Fibroblast of the conjunctiva (primary cell): Measurements from ENCODE around the gene CARHSP1.
"Not testable (repeated sequence)": the region's sequence is repeated elsewhere in the genome, so short reads cannot be mapped to it uniquely, and the experiment has no call there.

ENCODE experiments used
- DNase-seq: peaks from one replicate; pipeline ENCODE4 v3.0.0-alpha.2; 2010; ENCODE audit warnings: low read depth

CARHSP1 gene

GRCh38 chr16:8872071-8872470 is 3.3 kb upstream of the CARHSP1 start:
- DNase-seq: no peak

- DNase-seq: not testable (repeated sequence)
Observed at GRCh38 chr16:8869988-8870241, 1.1 kb upstream of the CARHSP1 start.

GRCh38 chr16:8869212-8869987 is 594 bp upstream of the CARHSP1 start:
- no peak for DNase-seq

- no peak for DNase-seq
Observed at GRCh38 chr16:8867932-8868415, 832 bp downstream of the CARHSP1 start.

GRCh38 chr16:8867216-8867931 is 1.4 kb downstream of the CARHSP1 start:
- DNase-seq: no peak

- no peak for DNase-seq
Observed at GRCh38 chr16:8866884-8867215, 2.0 kb downstream of the CARHSP1 start.

- DNase-seq: no peak
Observed at GRCh38 chr16:8866118-8866883, 2.5 kb downstream of the CARHSP1 start.

GRCh38 chr16:8865145-8865882 is 3.5 kb downstream of the CARHSP1 start:
- no peak for DNase-seq

GRCh38 chr16:8864480-8865110 is 4.2 kb downstream of the CARHSP1 start:
- DNase-seq: no peak

GRCh38 chr16:8863594-8864424 is 5.0 kb downstream of the CARHSP1 start:
- DNase-seq: no peak

- DNase-seq: no peak
Observed at GRCh38 chr16:8862309-8863130, 6.3 kb downstream of the CARHSP1 start.

GRCh38 chr16:8861563-8862308 is 7.1 kb downstream of the CARHSP1 start:
- no peak for DNase-seq

GRCh38 chr16:8859913-8860881 is 8.6 kb downstream of the CARHSP1 start:
- no peak for DNase-seq

GRCh38 chr16:8858994-8859912 is 9.6 kb downstream of the CARHSP1 start:
- DNase-seq: no peak

- DNase-seq: no peak
Observed at GRCh38 chr16:8855972-8856371, 12.8 kb downstream of the CARHSP1 start.

GRCh38 chr16:8855051-8855786 is 13.6 kb downstream of the CARHSP1 start:
- DNase-seq: no peak
